Smooth muscle cell of bladder (primary cell): ENCODE measurements around the gene CBFA2T3. TPM values are rescaled to one million over a fixed set of nuclear protein-coding genes. Genes with fewer than 3 reads are reported as not detected.

ENCODE experiments used
- total RNA-seq: library from RNA; depleted of rRNA; stranded (reverse); fragments of >200 nt; gene quantifications from 2 replicates; pipeline ENCODE4 v1.2.3, GENCODE V29; 2014

Gene CBFA2T3
- total RNA-seq, result not detected in 2 replicates

DNA sequence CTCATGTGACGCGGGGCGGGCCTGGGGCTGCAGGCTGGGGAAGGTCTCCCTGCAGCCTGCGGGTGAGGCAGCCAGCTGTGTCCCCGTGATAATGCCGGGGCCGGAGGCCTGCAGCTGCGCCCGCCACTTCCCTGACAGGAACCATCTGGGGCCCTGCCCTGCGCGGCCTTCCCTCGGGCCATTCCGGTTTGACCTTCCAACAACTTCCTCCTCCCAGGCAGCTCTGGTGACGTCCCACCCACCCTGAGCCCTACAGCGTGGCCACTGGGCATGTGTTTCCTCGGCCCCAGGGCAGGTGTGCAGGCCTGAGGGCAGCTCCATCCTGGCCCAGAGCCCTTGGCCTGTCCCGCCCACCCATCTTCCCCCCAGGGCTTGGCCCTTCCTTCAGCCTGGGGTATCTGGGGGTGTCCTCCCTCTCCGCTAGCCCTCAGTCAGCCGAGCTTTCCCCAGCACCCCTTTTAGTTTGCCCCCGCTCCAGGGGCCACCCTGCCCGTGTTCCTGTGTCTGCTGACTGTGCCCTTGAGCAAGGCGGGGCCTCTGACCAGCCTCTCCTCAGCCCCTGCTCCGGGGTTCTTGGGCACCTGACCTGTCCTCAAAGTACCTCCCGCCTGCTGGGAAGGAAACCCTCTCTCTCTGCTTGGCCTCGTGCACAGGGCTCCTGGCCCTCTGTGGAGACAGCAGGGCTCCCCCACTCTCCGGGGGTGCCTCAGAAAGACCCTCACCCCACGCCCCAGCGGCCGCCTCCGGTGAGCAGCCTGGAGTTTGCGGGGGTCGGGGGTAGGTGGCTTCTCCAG lies at the start of gene CBFA2T3:
Gene CBFA2T3, minus strand, starts transcription at position 190 of the 794 bp plus-strand sequence. CDS start 400 bp downstream, outside the sequence.

GRCh38 chr16:88866151-88866920 lies 110.7 kb downstream of the CBFA2T3 start, which contains the start of gene PABPN1L:
TSS of gene PABPN1L (minus strand) at chr16:88866660. CDS start at chr16:88866606, 54 bp downstream.

DNA sequence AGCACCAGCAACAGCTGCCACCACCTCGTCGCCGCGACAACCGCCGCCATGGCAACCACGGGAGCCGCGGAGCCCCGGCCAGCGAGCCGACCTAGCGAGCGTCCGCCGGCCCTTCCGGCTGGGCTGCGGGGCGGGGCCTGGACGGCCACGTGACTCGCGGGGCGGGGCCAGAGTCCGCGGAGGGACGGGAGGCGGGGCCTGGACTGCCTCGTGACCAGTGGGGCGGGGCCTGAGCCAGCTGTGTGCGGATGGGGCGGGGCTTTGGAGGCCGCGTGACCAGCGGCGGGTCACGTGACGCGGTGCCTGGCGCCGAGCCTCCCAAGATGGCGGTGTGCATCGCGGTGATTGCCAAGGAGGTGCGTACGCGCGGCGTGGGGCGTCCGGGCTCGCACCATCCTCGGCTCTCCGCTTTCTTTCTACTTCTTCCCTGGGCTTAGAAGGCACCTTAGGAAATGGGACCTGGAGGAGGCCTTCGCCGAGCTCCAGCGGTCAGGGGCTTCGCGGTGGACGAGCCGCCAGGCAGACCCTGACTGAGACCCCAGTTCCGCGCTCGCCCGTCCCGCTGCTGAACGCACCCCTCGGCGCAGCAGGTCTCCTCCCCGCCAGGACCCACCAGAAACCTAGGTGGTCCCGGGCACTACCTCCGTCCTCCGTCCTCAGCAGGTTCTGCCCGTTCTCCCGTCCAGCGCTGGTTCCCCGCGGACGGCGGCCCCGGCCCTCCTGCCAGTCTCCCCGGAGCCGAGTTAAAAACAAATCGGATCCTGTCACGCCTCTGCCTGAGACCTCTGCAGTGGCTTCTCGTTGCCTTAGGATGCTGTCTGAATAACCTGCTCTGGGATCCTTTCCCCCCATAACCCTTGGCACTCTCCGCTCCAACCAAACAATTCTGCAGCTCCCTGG lies 119.9 kb downstream of the CBFA2T3 start, which contains the start of the genes GALNS and TRAPPC2L:
Gene GALNS, minus strand, starts transcription at position 120 of the 900 bp plus-strand sequence. Its CDS starts 70 bp downstream, at position 50.
Gene TRAPPC2L, plus strand, starts transcription at position 300 of the 900 bp plus-strand sequence. Its CDS starts 24 bp downstream, at position 324.

Other genes starting within 250 kb of the CBFA2T3 start
- 117 and 159 TPM in 2 replicates for gene PIEZO1, start 192.0 kb downstream of the CBFA2T3 start, total RNA-seq
- gene CDT1, start 173.4 kb downstream of the CBFA2T3 start, total RNA-seq, result 1.2 and 1.6 TPM in 2 replicates
- gene APRT, start 165.3 kb downstream of the CBFA2T3 start, total RNA-seq, result 61.8 and 78.5 TPM in 2 replicates
- gene GALNS, start 120.3 kb downstream of the CBFA2T3 start, total RNA-seq, result 18.5 and 25.1 TPM in 2 replicates
- 55.5 and 83.8 TPM in 2 replicates for gene TRAPPC2L, start 120.1 kb downstream of the CBFA2T3 start, total RNA-seq
- gene PABPN1L, start 110.5 kb downstream of the CBFA2T3 start, total RNA-seq, result not detected in 2 replicates
- 19.3 and 24.7 TPM in 2 replicates for gene ACSF3, start 116.6 kb upstream of the CBFA2T3 start, total RNA-seq
- 0.28 and 0.65 TPM in 2 replicates for gene CDH15, start 194.5 kb upstream of the CBFA2T3 start, total RNA-seq
- 0.28 and 1.0 TPM in 2 replicates for gene SLC22A31, start 223.3 kb upstream of the CBFA2T3 start, total RNA-seq
- gene ZNF778, start 240.5 kb upstream of the CBFA2T3 start, total RNA-seq, result 5.5 and 8.5 TPM in 2 replicates